Pancreas (tissue), 10 donors: ENCODE results near the gene IP6K1. TPM values are rescaled to one million over a fixed set of nuclear protein-coding genes. Genes with fewer than 3 reads are reported as not detected.

Experiments
- ATAC-seq, 4 donors: fragments of 200-7000 bp; cut with Tn5 transposase; one replicate each; pipeline versions ENCODE4 v1.8.0 to v1.9.1; 2020; ENCODE audit warnings: mild to moderate bottlenecking in 4 of 4, moderate library complexity in 4 of 4
- DNase-seq, 6 donors: peaks; one replicate each; pipeline ENCODE4 v3.0.0-alpha.2; 2020
- FAIRE-seq: peaks from 2 replicates; lab custom pipeline; 2012; peaks lifted over from hg19 to GRCh38; lab: Jason Lieb, UNC
- H3K27ac ChIP-seq, 4 donors: fragments of 200-600 bp; sonication (generic); 1 replicate in 3 of 4; 2 replicates in 1 of 4; pipeline versions ENCODE4 v1.5.0 to v1.8.0; 2020
- H3K27me3 ChIP-seq, 4 donors: fragments of 200-600 bp; one replicate each; pipeline ENCODE4 v1.8.0; 2021
- H3K36me3 ChIP-seq, 3 donors: fragments of 200-600 bp; sonication (generic) in 1 of 3; one replicate each; pipeline versions ENCODE4 v1.5.0 to v1.8.0; 2020 to 2021
- H3K4me1 ChIP-seq, 3 donors: fragments of 200-600 bp; one replicate each; pipeline ENCODE4 v1.8.0; 2021
- H3K4me3 ChIP-seq, 4 donors: fragments of 200-600 bp; sonication (generic) in 2 of 4; one replicate each; pipeline versions ENCODE4 v1.5.0 to v1.8.0; 2020 to 2021
- H3K9me3 ChIP-seq, 4 donors: fragments of 200-600 bp; one replicate each; pipeline ENCODE4 v1.8.0; 2021
- WGBS, 2 donors: extraction: QIAGEN DNeasy Blood & Tissue Kit; methylation state at CpG; one replicate each; pipeline ENCODE4 v1.1.7; 2013; 5-methylcytosine and 5-hydroxymethylcytosine counted together
- intact Hi-C, 3 donors: fragments of 100-400 bp; cut with DNase I; formaldehyde crosslinking; loops; one replicate each; pipeline versions ENCODE4 v1.11.1 to v1.14.2; 2022
- polyA plus RNA-seq, 2 donors: library from polyadenylated mRNA; stranded (reverse); fragments of 200-250 nt; gene quantifications; one replicate each; pipeline ENCODE4 v1.2.3, GENCODE V29; 2013
- total RNA-seq, 6 donors: library from RNA; stranded (reverse); fragmentation: NEBNext Ultra II Directional in 4 of 6; extraction: Animal tissue kit (Norgen Biotek cat#: 25700) in 4 of 6; gene quantifications; one replicate each; pipeline versions ENCODE4 v1.2.1 to v1.2.4, GENCODE V29; 2021 to 2023
- TF ChIP-seq, protein P1 (sequence below), 4 donors: fragments of 200-600 bp; sonication (generic) in 3 of 4; IDR thresholded peaks; one replicate each; pipeline versions ENCODE4 v1.5.0 to v1.8.0; 2021; ENCODE audit warnings: antibody characterized with exemption in 4 of 4
- donor health status: healthy with polysubstance abuse.
- donor health status: DM: no; HTN: no; CAD: no; lungs with moderate emphysema.
- donor health status: DM: no; HTN: no; CAD: no.
- donor health status: control.
- donor health status: control.
- donor health status: Bipolar disorder and iron deficiency.
- donor health status: DM: yes; HTN: yes; CAD: no.
- donor health status: DM: no; HTN: no; CAD: no.
- donor health status: DM: no; HTN: no; CAD: no.
- donor health status: DM: yes; HTN: yes; CAD: no.

IP6K1 gene
- total and polyA plus RNA-seq, 8 donors, result 11.2 to 28.5 (median 15.2) TPM

- Histone ChIP-seq H3K27me3 (no peaks in the 10 kb centered on the region), H3K9me3 (no peaks in the 10 kb centered on the region), H3K4me3 (no peak overlapping the region), H3K27ac (no peak overlapping the region), H3K4me1 (peaks cover 0 to 5% (median 0%) of the 10 kb centered on the region in 3 donors), H3K36me3 (no peaks in the 10 kb centered on the region)
- ATAC-seq, result no peak
- no peak for FAIRE-seq
- 64 to 71% methylated on average over 9 of the region's 9 CpGs for WGBS, 2 donors
- DNase-seq, result peak in 1 of 6 donors; percentile 13
- intact Hi-C loops, result no loop called here
- TF ChIP-seq, protein P1, sequence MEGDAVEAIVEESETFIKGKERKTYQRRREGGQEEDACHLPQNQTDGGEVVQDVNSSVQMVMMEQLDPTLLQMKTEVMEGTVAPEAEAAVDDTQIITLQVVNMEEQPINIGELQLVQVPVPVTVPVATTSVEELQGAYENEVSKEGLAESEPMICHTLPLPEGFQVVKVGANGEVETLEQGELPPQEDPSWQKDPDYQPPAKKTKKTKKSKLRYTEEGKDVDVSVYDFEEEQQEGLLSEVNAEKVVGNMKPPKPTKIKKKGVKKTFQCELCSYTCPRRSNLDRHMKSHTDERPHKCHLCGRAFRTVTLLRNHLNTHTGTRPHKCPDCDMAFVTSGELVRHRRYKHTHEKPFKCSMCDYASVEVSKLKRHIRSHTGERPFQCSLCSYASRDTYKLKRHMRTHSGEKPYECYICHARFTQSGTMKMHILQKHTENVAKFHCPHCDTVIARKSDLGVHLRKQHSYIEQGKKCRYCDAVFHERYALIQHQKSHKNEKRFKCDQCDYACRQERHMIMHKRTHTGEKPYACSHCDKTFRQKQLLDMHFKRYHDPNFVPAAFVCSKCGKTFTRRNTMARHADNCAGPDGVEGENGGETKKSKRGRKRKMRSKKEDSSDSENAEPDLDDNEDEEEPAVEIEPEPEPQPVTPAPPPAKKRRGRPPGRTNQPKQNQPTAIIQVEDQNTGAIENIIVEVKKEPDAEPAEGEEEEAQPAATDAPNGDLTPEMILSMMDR (IDR thresholded peaks at IDR 0.05), result no peak
These were observed 4.5 kb upstream of the IP6K1 start for GRCh38 chr3:49790626-49791411.

DNA sequence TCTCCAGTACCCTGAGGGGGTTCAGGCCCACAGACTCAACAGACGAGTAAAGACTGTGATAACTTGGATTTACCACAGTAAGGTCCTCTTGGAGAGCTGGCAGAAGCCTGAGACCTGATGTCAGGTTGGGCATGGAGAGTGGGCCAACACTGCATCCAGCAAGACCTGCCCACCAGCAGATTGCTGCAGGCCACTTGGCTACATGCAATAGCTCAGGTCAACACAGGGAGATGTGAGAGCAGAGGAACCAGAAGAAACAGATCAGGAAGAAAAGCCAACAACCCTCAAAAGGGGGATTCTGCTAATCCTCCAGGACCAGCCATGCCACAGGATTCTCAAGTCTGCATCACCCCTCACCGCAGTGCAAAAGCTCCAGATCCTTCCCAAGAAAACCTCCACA lies 1.7 kb upstream of the IP6K1 start:
- no peaks in the 10 kb centered on the region for H3K36me3 ChIP-seq
- no peaks in the 10 kb centered on the region for H3K9me3 ChIP-seq
- intact Hi-C loops, result no loop called here
- TF ChIP-seq, protein P1 (IDR thresholded peaks at IDR 0.05), result no peak
- DNase-seq (peak in 1 of 6 donors; percentile 16), FAIRE-seq (no peak), ATAC-seq (no peak)
- WGBS, 2 donors, result 93 to 94% methylated on average over 2 of the region's 2 CpGs
- no peak overlapping the region for H3K27ac ChIP-seq
- H3K27me3 ChIP-seq, result no peaks in the 10 kb centered on the region
- peaks cover 0 to 11% (median 7%) of the 10 kb centered on the region in 3 donors for H3K4me1 ChIP-seq
- H3K4me3 ChIP-seq, result no peak overlapping the region

GRCh38 chr3:49787536-49787935 lies 1.2 kb upstream of the IP6K1 start:
- WGBS, 2 donors, result 84 to 93% methylated on average over 5 of the region's 5 CpGs
- intact Hi-C loops, result no loop called here
- H3K9me3 ChIP-seq, result no peaks in the 10 kb centered on the region
- DNase-seq (peak in 2 of 6 donors; percentile 2 to 30), ATAC-seq (no peak), FAIRE-seq (no peak)
- H3K27ac ChIP-seq, result no peak overlapping the region
- no peaks in the 10 kb centered on the region for H3K27me3 ChIP-seq
- peaks cover 0 to 11% (median 7%) of the 10 kb centered on the region in 3 donors for H3K4me1 ChIP-seq
- TF ChIP-seq, protein P1 (IDR thresholded peaks at IDR 0.05), result no peak
- H3K4me3 ChIP-seq, result no peak overlapping the region
- H3K36me3 ChIP-seq, result no peaks in the 10 kb centered on the region

DNA sequence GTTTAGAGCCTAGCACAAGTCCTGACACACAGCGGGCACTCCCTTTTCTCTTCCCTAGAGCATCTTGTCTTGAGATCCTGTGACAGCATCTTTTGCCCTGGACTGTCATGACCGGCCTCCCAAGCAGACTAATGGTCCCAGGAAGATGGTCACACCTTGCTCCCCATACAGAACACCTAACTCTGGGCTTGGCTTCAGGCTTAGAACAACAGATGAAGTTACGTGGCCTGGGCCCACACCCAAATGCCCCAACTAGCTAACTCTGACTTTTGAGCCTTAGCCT lies 781 bp upstream of the IP6K1 start:
- peak overlapping the region in 2 of 4 donors; percentile 94 to 99 for H3K4me3 ChIP-seq
- FAIRE-seq (no peak), ATAC-seq (no peak), DNase-seq (no peak)
- intact Hi-C loops, result no loop called here
- 76 to 80% methylated on average over 3 of the region's 3 CpGs for WGBS, 2 donors
- TF ChIP-seq, protein P1 (IDR thresholded peaks at IDR 0.05), result no peak
- peak overlapping the region in 3 of 4 donors; percentile 92 to 97 (median 96) for H3K27ac ChIP-seq
- no peaks in the 10 kb centered on the region for H3K27me3 ChIP-seq
- H3K4me1 ChIP-seq, result peaks cover 0 to 11% (median 7%) of the 10 kb centered on the region in 3 donors
- no peaks in the 10 kb centered on the region for H3K9me3 ChIP-seq
- H3K36me3 ChIP-seq, result no peaks in the 10 kb centered on the region
